Transverse colon (tissue), 4 donors: ENCODE measurements around the gene CYBC1. TPM values are rescaled to one million over a fixed set of nuclear protein-coding genes. Genes with fewer than 3 reads are reported as not detected.
A peak's percentile ranks its signal among the peaks of the same experiment; 100 is the strongest.

Experiments
- DNase-seq: peaks from one replicate; pipeline ENCODE4 v3.0.0-alpha.2; 2019
- H3K27ac ChIP-seq, 4 donors: fragments of 200-600 bp; sonication (generic); 2 replicates each; pipeline ENCODE4 v1.5.1; 2016 to 2018; ENCODE audit warnings: inconsistent platforms in 4 of 4
- H3K27me3 ChIP-seq: fragments of 200-600 bp; sonication (generic); 2 replicates; pipeline ENCODE4 v1.5.1; 2017; ENCODE audit warnings: inconsistent platforms
- H3K36me3 ChIP-seq, 4 donors: fragments of 200-600 bp; sonication (generic); 2 replicates each; pipeline ENCODE4 v1.5.1; 2017 to 2019; ENCODE audit warnings: inconsistent platforms in 4 of 4
- H3K4me1 ChIP-seq, 4 donors: fragments of 200-600 bp; sonication (generic); 2 replicates each; pipeline ENCODE4 v1.5.1; 2017 to 2020; ENCODE audit warnings: inconsistent platforms in 4 of 4
- H3K4me3 ChIP-seq, 4 donors: fragments of 200-600 bp; sonication (generic); 1 replicate in 1 of 4; 2 replicates in 3 of 4; pipeline versions ENCODE4 v1.5.1 to v1.6.1; 2017 to 2019; ENCODE audit warnings: inconsistent platforms in 4 of 4
- H3K9me3 ChIP-seq, 2 donors: fragments of 200-600 bp; sonication (generic); 2 replicates each; pipeline ENCODE4 v1.5.1; 2017 to 2019; ENCODE audit warnings: inconsistent platforms in 2 of 2
- CTCF ChIP-seq, 5 experiments: fragments of 200-600 bp in 3 of 5; fragments of 450-650 bp in 2 of 5; sonication (generic) in 3 of 5; IDR thresholded peaks; 1 replicate in 2 of 5; 2 replicates in 3 of 5; pipeline ENCODE4 v1.5.1; 2016 to 2017; ENCODE audit warnings: antibody characterized with exemption in 5 of 5, inconsistent platforms in 3 of 5, mild to moderate bottlenecking in 2 of 5, moderate library complexity in 1 of 5
- EP300 ChIP-seq: sonication (generic); formaldehyde crosslinking; IDR thresholded peaks from one replicate; pipeline ENCODE4 v1.6.1; 2017; ENCODE audit warnings: antibody characterized with exemption, low read depth
- POLR2A ChIP-seq: fragments of 450-650 bp; IDR thresholded peaks from one replicate; pipeline ENCODE4 v1.6.1; 2016; ENCODE audit warnings: antibody characterized with exemption, mild to moderate bottlenecking, moderate library complexity
- POLR2AphosphoS5 ChIP-seq, 3 donors: sonication (generic); formaldehyde crosslinking; IDR thresholded peaks; one replicate each; pipeline ENCODE4 v1.6.1; 2016; ENCODE audit warnings: antibody characterized with exemption in 3 of 3
- WGBS, 2 donors: methylation state at CpG; one replicate each; pipeline ENCODE4 v1.1.5; 2018; ENCODE audit warnings: low coverage in 1 of 2; 5-methylcytosine and 5-hydroxymethylcytosine counted together
- in situ Hi-C, 4 donors: fragments of 200-750 bp; cut with MboI; loops; one replicate each; pipeline versions ENCODE4 v1.15.0 to v1.15.1; 2017; ENCODE audit warnings: low sequenced_read_pairs in 3 of 4, low pct_ligation_motif_present in 1 of 4, low pct_unique_long_range_greater_than_20kb in 1 of 4
- intact Hi-C: fragments of 100-400 bp; cut with DNase I; formaldehyde crosslinking; loops from one replicate; pipeline ENCODE4 v1.15.1; 2023; ENCODE audit warnings: low total_unique reads
- total RNA-seq, 4 donors: library from RNA; depleted of rRNA; stranded (reverse); fragments of >200 nt; gene quantifications; one replicate each; pipeline ENCODE4 v1.1.0, GENCODE V29; 2016

Gene CYBC1
- total RNA-seq, 4 donors from 2014 or later: 46.2 to 212 (median 86.2) TPM

GRCh38 chr17:82492643-82493225, 42.2 kb upstream of the CYBC1 start:
- Histone ChIP-seq H3K4me1 (peaks cover 8 to 26% (median 21%) of the 10 kb centered on the region in 4 donors), H3K27ac (peak overlapping the region in 3 of 4 donors; percentile 8 to 38 (median 29)), H3K27me3 (no peaks in the 10 kb centered on the region), H3K9me3 (no peaks in the 10 kb centered on the region), H3K4me3 (no peak overlapping the region), H3K36me3 (peaks cover 0 to 3% (median 0%) of the 10 kb centered on the region in 4 donors)
- DNase-seq: no peak
- in situ Hi-C loops: no loop called here
- TF ChIP-seq EP300 (no peak), CTCF (IDR thresholded peaks at IDR 0.05) (no peak), POLR2AphosphoS5 (IDR thresholded peaks at IDR 0.05) (no peak), POLR2A (no peak)
- WGBS, 2 donors: 72 to 75% methylated on average over 9 to 13 of the region's 13 CpGs
- intact Hi-C loops: loop anchor here (10.0 kb wide), 1 partner anchor 62 kb away; no protein-coding TSS in a partner anchor

- in situ Hi-C loops: no loop called here
- peaks cover 5 to 22% (median 14%) of the 10 kb centered on the region in 4 donors for H3K4me1 ChIP-seq
- H3K27me3 ChIP-seq: no peaks in the 10 kb centered on the region
- WGBS, 2 donors: 96% methylated on average over 15 of the region's 15 CpGs; no CpG with 5 or more reads in 1 of the 2 donors
- no peaks in the 10 kb centered on the region for H3K9me3 ChIP-seq
- TF ChIP-seq CTCF (IDR thresholded peaks at IDR 0.05): no peak
- TF ChIP-seq EP300: no peak
- no peak for TF ChIP-seq POLR2A
- TF ChIP-seq POLR2AphosphoS5 (IDR thresholded peaks at IDR 0.05): no peak
- H3K27ac ChIP-seq: no peak overlapping the region
- H3K36me3 ChIP-seq: peaks cover 0 to 4% (median 0%) of the 10 kb centered on the region in 4 donors
- no peak for DNase-seq
- intact Hi-C loops: loop anchor here (10.0 kb wide), 1 partner anchor 63 kb away; no protein-coding TSS in a partner anchor
- no peak overlapping the region for H3K4me3 ChIP-seq
Measured at GRCh38 chr17:82491533-82491932, 41.0 kb upstream of the CYBC1 start.

GRCh38 chr17:82491196-82491530, 40.6 kb upstream of the CYBC1 start:
- TF ChIP-seq POLR2A: no peak
- TF ChIP-seq POLR2AphosphoS5 (IDR thresholded peaks at IDR 0.05): no peak
- TF ChIP-seq CTCF (IDR thresholded peaks at IDR 0.05): no peak
- TF ChIP-seq EP300: no peak
- Histone ChIP-seq H3K36me3 (peaks cover 0 to 4% (median 0%) of the 10 kb centered on the region in 4 donors), H3K4me3 (no peak overlapping the region), H3K27me3 (no peaks in the 10 kb centered on the region), H3K4me1 (peaks cover 4 to 22% (median 14%) of the 10 kb centered on the region in 4 donors), H3K27ac (no peak overlapping the region), H3K9me3 (no peaks in the 10 kb centered on the region)
- DNase-seq: no peak
- intact Hi-C loops: loop anchor here (10.0 kb wide), 1 partner anchor 64 kb away; no protein-coding TSS in a partner anchor
- WGBS, 2 donors: 92% methylated on average over 10 of the region's 10 CpGs; no CpG with 5 or more reads in 1 of the 2 donors
- in situ Hi-C loops: no loop called here

GRCh38 chr17:82490512-82491195, 40.1 kb upstream of the CYBC1 start:
- no peaks in the 10 kb centered on the region for H3K27me3 ChIP-seq
- peaks cover 0 to 21% (median 16%) of the 10 kb centered on the region in 4 donors for H3K4me1 ChIP-seq
- H3K9me3 ChIP-seq: no peaks in the 10 kb centered on the region
- H3K36me3 ChIP-seq: peaks cover 0 to 6% (median under 1%) of the 10 kb centered on the region in 4 donors
- no peak overlapping the region for H3K27ac ChIP-seq
- 40 to 68% methylated on average over 1 to 25 of the region's 25 CpGs for WGBS, 2 donors
- TF ChIP-seq POLR2A: no peak
- peak in 1 of 3 donors; percentile 51 for TF ChIP-seq POLR2AphosphoS5 (IDR thresholded peaks at IDR 0.05)
- H3K4me3 ChIP-seq: no peak overlapping the region
- intact Hi-C loops (loop anchor here (10.0 kb wide), 1 partner anchor 64 kb away; no protein-coding TSS in a partner anchor), in situ Hi-C loops (no loop called here)
- peak; percentile 50 for DNase-seq
